ENCODE results near the gene MSI1. TPM values are rescaled to one million over a fixed set of nuclear protein-coding genes. Genes with fewer than 3 reads are reported as not detected.
"Not testable (repeated sequence)": the region's sequence is repeated elsewhere in the genome, so short reads cannot be mapped to it uniquely, and the experiment has no call there.

The MSI1 gene
- total RNA-seq, 1 donor from 2014 or later = 1.0 TPM

GRCh38 chr12:120343039-120343537 is 25.9 kb downstream of the MSI1 start:
- H3K9ac ChIP-seq (ENCODE audit: low read depth in 1 of 3, low read length in 3 of 3) = no peak overlapping the region
- H3K4me3 ChIP-seq (ENCODE audit: low read length in 3 of 3) = no peak overlapping the region
- no peak overlapping the region for H3K27ac ChIP-seq (ENCODE audit: low read depth, low read length)
- no peaks in the 10 kb centered on the region for H3K27me3 ChIP-seq (ENCODE audit: control insufficient read depth in 3 of 3, insufficient read depth in 3 of 3, low read length in 3 of 3)
- H3K36me3 ChIP-seq (ENCODE audit: control insufficient read depth in 3 of 3, insufficient read depth in 3 of 3, low read length in 3 of 3) = no peaks in the 10 kb centered on the region
- no peaks in the 10 kb centered on the region for H3K9me3 ChIP-seq (ENCODE audit: control insufficient read depth in 3 of 3, low read length in 3 of 3)
- no peaks in the 10 kb centered on the region for H3K4me1 ChIP-seq (ENCODE audit: control insufficient read depth in 3 of 3, insufficient read depth in 3 of 3, low read length in 3 of 3)

GRCh38 chr12:120342175-120343038 is 26.6 kb downstream of the MSI1 start:
- no peak overlapping the region for H3K9ac ChIP-seq (ENCODE audit: low read depth in 1 of 3, low read length in 3 of 3)
- no peak overlapping the region for H3K27ac ChIP-seq (ENCODE audit: low read depth, low read length)
- H3K9me3 ChIP-seq (ENCODE audit: control insufficient read depth in 3 of 3, low read length in 3 of 3) = no peaks in the 10 kb centered on the region
- H3K4me1 ChIP-seq (ENCODE audit: control insufficient read depth in 3 of 3, insufficient read depth in 3 of 3, low read length in 3 of 3) = no peaks in the 10 kb centered on the region
- no peak overlapping the region for H3K4me3 ChIP-seq (ENCODE audit: low read length in 3 of 3)
- no peaks in the 10 kb centered on the region for H3K27me3 ChIP-seq (ENCODE audit: control insufficient read depth in 3 of 3, insufficient read depth in 3 of 3, low read length in 3 of 3)
- H3K36me3 ChIP-seq (ENCODE audit: control insufficient read depth in 3 of 3, insufficient read depth in 3 of 3, low read length in 3 of 3) = no peaks in the 10 kb centered on the region

GRCh38 chr12:120339256-120339655 is 29.7 kb downstream of the MSI1 start:
- H3K36me3 ChIP-seq (ENCODE audit: control insufficient read depth in 3 of 3, insufficient read depth in 3 of 3, low read length in 3 of 3) = no peaks in the 10 kb centered on the region
- no peak overlapping the region for H3K9ac ChIP-seq (ENCODE audit: low read depth in 1 of 3, low read length in 3 of 3)
- no peaks in the 10 kb centered on the region for H3K4me1 ChIP-seq (ENCODE audit: control insufficient read depth in 3 of 3, insufficient read depth in 3 of 3, low read length in 3 of 3)
- no peaks in the 10 kb centered on the region for H3K27me3 ChIP-seq (ENCODE audit: control insufficient read depth in 3 of 3, insufficient read depth in 3 of 3, low read length in 3 of 3)
- no peaks in the 10 kb centered on the region for H3K9me3 ChIP-seq (ENCODE audit: control insufficient read depth in 3 of 3, low read length in 3 of 3)
- H3K27ac ChIP-seq (ENCODE audit: low read depth, low read length) = no peak overlapping the region
- no peak overlapping the region for H3K4me3 ChIP-seq (ENCODE audit: low read length in 3 of 3)

GRCh38 chr12:120337730-120338129 is 31.2 kb downstream of the MSI1 start:
- Histone ChIP-seq H3K36me3 (ENCODE audit: control insufficient read depth in 3 of 3, insufficient read depth in 3 of 3, low read length in 3 of 3) (no peaks in the 10 kb centered on the region), H3K9me3 (ENCODE audit: control insufficient read depth in 3 of 3, low read length in 3 of 3) (no peaks in the 10 kb centered on the region), H3K4me1 (ENCODE audit: control insufficient read depth in 3 of 3, insufficient read depth in 3 of 3, low read length in 3 of 3) (no peaks in the 10 kb centered on the region), H3K9ac (ENCODE audit: low read depth in 1 of 3, low read length in 3 of 3) (no peak overlapping the region), H3K4me3 (ENCODE audit: low read length in 3 of 3) (no peak overlapping the region), H3K27ac (ENCODE audit: low read depth, low read length) (no peak overlapping the region), H3K27me3 (ENCODE audit: control insufficient read depth in 3 of 3, insufficient read depth in 3 of 3, low read length in 3 of 3) (no peaks in the 10 kb centered on the region)

DNA sequence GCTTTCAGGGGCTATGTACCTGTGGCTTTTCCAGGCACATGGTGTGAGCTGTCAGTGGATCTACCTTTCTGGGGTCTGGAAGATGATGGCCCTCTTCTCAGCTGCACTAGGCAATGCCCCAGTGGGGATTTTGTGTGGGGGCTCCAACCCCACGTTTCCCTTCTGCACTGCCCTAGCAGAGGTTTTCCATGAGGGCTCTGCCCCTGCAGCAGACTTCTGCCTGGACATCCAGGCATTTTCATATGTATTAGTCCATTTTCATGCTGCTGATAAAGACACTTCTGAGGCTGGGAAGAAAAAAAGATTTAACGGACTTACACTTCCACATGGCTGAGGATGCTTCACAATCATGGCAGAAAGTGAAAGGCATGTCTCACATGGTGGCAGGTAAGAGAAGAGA is 32.6 kb downstream of the MSI1 start:
- not testable (repeated sequence) for H3K9me3 ChIP-seq (ENCODE audit: control insufficient read depth in 3 of 3, low read length in 3 of 3); H3K36me3 ChIP-seq (ENCODE audit: control insufficient read depth in 3 of 3, insufficient read depth in 3 of 3, low read length in 3 of 3); H3K4me1 ChIP-seq (ENCODE audit: control insufficient read depth in 3 of 3, insufficient read depth in 3 of 3, low read length in 3 of 3); H3K27me3 ChIP-seq (ENCODE audit: control insufficient read depth in 3 of 3, insufficient read depth in 3 of 3, low read length in 3 of 3); H3K27ac ChIP-seq (ENCODE audit: low read depth, low read length); H3K4me3 ChIP-seq (ENCODE audit: low read length in 3 of 3); H3K9ac ChIP-seq (ENCODE audit: low read depth in 1 of 3, low read length in 3 of 3)

DNA sequence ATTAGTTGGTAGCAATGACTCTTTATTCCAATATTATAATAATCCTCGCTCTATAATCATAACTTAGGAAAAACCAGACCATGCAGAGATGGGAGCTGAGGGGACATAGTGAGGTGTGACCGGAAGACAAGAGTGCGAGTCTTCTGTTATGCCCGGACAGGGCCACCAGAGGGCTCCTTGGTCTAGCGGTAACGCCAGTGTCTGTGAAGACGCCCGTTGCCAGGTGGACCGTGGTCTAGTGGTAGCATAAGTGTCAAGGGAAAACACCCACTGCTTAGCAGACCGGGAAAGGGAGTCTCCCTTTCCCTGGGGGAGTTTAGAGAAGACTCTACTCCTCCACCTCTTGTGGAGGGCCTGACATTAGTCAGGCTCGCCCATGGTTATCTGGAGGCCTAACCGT is 33.5 kb downstream of the MSI1 start:
- H3K4me1 ChIP-seq (ENCODE audit: control insufficient read depth in 3 of 3, insufficient read depth in 3 of 3, low read length in 3 of 3); H3K4me3 ChIP-seq (ENCODE audit: low read length in 3 of 3); H3K27ac ChIP-seq (ENCODE audit: low read depth, low read length); H3K36me3 ChIP-seq (ENCODE audit: control insufficient read depth in 3 of 3, insufficient read depth in 3 of 3, low read length in 3 of 3); H3K9ac ChIP-seq (ENCODE audit: low read depth in 1 of 3, low read length in 3 of 3); H3K9me3 ChIP-seq (ENCODE audit: control insufficient read depth in 3 of 3, low read length in 3 of 3); H3K27me3 ChIP-seq (ENCODE audit: control insufficient read depth in 3 of 3, insufficient read depth in 3 of 3, low read length in 3 of 3): not testable (repeated sequence)

- H3K27me3 ChIP-seq (ENCODE audit: control insufficient read depth in 3 of 3, insufficient read depth in 3 of 3, low read length in 3 of 3) = peaks cover 3 to 4% (median 3%) of the 10 kb centered on the region in 3 donors
- H3K9ac ChIP-seq (ENCODE audit: low read depth in 1 of 3, low read length in 3 of 3) = no peak overlapping the region
- H3K4me3 ChIP-seq (ENCODE audit: low read length in 3 of 3) = no peak overlapping the region
- no peaks in the 10 kb centered on the region for H3K36me3 ChIP-seq (ENCODE audit: control insufficient read depth in 3 of 3, insufficient read depth in 3 of 3, low read length in 3 of 3)
- no peaks in the 10 kb centered on the region for H3K4me1 ChIP-seq (ENCODE audit: control insufficient read depth in 3 of 3, insufficient read depth in 3 of 3, low read length in 3 of 3)
- H3K9me3 ChIP-seq (ENCODE audit: control insufficient read depth in 3 of 3, low read length in 3 of 3) = no peaks in the 10 kb centered on the region
- no peak overlapping the region for H3K27ac ChIP-seq (ENCODE audit: low read depth, low read length)
Observed at GRCh38 chr12:120332523-120332922, 36.4 kb downstream of the MSI1 start.

DNA sequence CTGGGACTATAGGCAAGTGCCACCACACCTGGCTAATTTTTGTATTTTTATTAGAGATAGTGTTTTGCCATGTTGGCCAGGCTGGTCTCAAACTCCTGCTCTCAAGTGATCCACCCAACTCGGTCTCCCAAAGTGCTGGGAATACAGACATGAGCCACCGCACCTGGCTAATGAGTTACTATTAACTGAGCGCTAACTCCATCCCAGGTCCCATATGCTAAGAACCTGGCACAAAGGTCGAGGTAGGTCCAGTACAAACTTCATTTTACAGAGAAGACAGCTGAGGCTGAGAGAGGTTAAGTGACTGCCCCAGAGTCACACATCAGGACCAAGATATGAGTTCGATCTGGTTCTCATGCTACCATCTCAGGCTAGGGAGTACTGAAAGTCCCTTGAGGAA is 36.9 kb downstream of the MSI1 start:
- Histone ChIP-seq H3K9me3 (ENCODE audit: control insufficient read depth in 3 of 3, low read length in 3 of 3) (no peaks in the 10 kb centered on the region), H3K27ac (ENCODE audit: low read depth, low read length) (no peak overlapping the region)

GRCh38 chr12:120331390-120331789 is 37.6 kb downstream of the MSI1 start:
- Histone ChIP-seq H3K27ac (ENCODE audit: low read depth, low read length) (no peak overlapping the region), H3K36me3 (ENCODE audit: control insufficient read depth in 3 of 3, insufficient read depth in 3 of 3, low read length in 3 of 3) (no peaks in the 10 kb centered on the region), H3K27me3 (ENCODE audit: control insufficient read depth in 3 of 3, insufficient read depth in 3 of 3, low read length in 3 of 3) (peaks cover 3 to 4% (median 3%) of the 10 kb centered on the region in 3 donors), H3K9ac (ENCODE audit: low read depth in 1 of 3, low read length in 3 of 3) (no peak overlapping the region), H3K4me1 (ENCODE audit: control insufficient read depth in 3 of 3, insufficient read depth in 3 of 3, low read length in 3 of 3) (no peaks in the 10 kb centered on the region), H3K4me3 (ENCODE audit: low read length in 3 of 3) (no peak overlapping the region), H3K9me3 (ENCODE audit: control insufficient read depth in 3 of 3, low read length in 3 of 3) (no peaks in the 10 kb centered on the region)

More for the DNA sequence above, 36.9 kb downstream of the MSI1 start:
- H3K4me1 ChIP-seq (ENCODE audit: control insufficient read depth in 3 of 3, insufficient read depth in 3 of 3, low read length in 3 of 3) = no peaks in the 10 kb centered on the region
- H3K36me3 ChIP-seq (ENCODE audit: control insufficient read depth in 3 of 3, insufficient read depth in 3 of 3, low read length in 3 of 3) = no peaks in the 10 kb centered on the region
- peaks cover 3 to 4% (median 3%) of the 10 kb centered on the region in 3 donors for H3K27me3 ChIP-seq (ENCODE audit: control insufficient read depth in 3 of 3, insufficient read depth in 3 of 3, low read length in 3 of 3)
- H3K9ac ChIP-seq (ENCODE audit: low read depth in 1 of 3, low read length in 3 of 3) = no peak overlapping the region
- H3K4me3 ChIP-seq (ENCODE audit: low read length in 3 of 3) = no peak overlapping the region

DNA sequence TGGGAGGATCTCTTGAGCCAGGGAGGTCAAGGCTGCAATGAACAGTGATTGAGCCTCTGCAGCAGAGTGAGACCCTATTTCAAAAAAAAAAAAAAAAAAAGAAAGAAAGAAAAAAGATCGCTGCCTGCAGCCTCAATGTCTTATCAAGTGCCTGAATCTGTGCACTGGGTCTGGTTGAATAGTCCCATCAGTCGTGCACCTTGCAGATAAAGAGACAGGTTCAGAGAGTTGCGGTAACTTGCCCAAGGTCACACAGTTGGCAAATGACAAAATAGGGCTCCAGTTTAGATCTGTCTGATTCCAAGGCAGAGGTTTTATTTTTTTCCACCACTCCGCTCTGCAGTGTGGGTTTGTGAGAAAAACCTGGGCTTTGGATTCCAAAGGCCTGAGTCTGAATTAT is 40.7 kb downstream of the MSI1 start:
- Histone ChIP-seq H3K27me3 (ENCODE audit: control insufficient read depth in 3 of 3, insufficient read depth in 3 of 3, low read length in 3 of 3) (peaks cover 3 to 4% (median 3%) of the 10 kb centered on the region in 3 donors), H3K4me3 (ENCODE audit: low read length in 3 of 3) (no peak overlapping the region), H3K9ac (ENCODE audit: low read depth in 1 of 3, low read length in 3 of 3) (no peak overlapping the region), H3K36me3 (ENCODE audit: control insufficient read depth in 3 of 3, insufficient read depth in 3 of 3, low read length in 3 of 3) (no peaks in the 10 kb centered on the region), H3K4me1 (ENCODE audit: control insufficient read depth in 3 of 3, insufficient read depth in 3 of 3, low read length in 3 of 3) (peaks cover 0 to 4% (median 2%) of the 10 kb centered on the region in 3 donors), H3K27ac (ENCODE audit: low read depth, low read length) (no peak overlapping the region), H3K9me3 (ENCODE audit: control insufficient read depth in 3 of 3, low read length in 3 of 3) (no peaks in the 10 kb centered on the region)

Data from skeletal muscle tissue (tissue), 4 donors.